ENCODE measurements around the gene RPS6KA2.

GRCh38 chr6:166461821-166462460, 165.1 kb downstream of the RPS6KA2 start:
- TF ChIP-seq, protein P1, sequence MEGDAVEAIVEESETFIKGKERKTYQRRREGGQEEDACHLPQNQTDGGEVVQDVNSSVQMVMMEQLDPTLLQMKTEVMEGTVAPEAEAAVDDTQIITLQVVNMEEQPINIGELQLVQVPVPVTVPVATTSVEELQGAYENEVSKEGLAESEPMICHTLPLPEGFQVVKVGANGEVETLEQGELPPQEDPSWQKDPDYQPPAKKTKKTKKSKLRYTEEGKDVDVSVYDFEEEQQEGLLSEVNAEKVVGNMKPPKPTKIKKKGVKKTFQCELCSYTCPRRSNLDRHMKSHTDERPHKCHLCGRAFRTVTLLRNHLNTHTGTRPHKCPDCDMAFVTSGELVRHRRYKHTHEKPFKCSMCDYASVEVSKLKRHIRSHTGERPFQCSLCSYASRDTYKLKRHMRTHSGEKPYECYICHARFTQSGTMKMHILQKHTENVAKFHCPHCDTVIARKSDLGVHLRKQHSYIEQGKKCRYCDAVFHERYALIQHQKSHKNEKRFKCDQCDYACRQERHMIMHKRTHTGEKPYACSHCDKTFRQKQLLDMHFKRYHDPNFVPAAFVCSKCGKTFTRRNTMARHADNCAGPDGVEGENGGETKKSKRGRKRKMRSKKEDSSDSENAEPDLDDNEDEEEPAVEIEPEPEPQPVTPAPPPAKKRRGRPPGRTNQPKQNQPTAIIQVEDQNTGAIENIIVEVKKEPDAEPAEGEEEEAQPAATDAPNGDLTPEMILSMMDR (IDR thresholded peaks at IDR 0.05; ENCODE audit: insufficient read depth, low read length): no peak
- no peak for TF ChIP-seq POLR2AphosphoS5 (IDR thresholded peaks at IDR 0.05; ENCODE audit: low read depth)
- TF ChIP-seq, protein P2, sequence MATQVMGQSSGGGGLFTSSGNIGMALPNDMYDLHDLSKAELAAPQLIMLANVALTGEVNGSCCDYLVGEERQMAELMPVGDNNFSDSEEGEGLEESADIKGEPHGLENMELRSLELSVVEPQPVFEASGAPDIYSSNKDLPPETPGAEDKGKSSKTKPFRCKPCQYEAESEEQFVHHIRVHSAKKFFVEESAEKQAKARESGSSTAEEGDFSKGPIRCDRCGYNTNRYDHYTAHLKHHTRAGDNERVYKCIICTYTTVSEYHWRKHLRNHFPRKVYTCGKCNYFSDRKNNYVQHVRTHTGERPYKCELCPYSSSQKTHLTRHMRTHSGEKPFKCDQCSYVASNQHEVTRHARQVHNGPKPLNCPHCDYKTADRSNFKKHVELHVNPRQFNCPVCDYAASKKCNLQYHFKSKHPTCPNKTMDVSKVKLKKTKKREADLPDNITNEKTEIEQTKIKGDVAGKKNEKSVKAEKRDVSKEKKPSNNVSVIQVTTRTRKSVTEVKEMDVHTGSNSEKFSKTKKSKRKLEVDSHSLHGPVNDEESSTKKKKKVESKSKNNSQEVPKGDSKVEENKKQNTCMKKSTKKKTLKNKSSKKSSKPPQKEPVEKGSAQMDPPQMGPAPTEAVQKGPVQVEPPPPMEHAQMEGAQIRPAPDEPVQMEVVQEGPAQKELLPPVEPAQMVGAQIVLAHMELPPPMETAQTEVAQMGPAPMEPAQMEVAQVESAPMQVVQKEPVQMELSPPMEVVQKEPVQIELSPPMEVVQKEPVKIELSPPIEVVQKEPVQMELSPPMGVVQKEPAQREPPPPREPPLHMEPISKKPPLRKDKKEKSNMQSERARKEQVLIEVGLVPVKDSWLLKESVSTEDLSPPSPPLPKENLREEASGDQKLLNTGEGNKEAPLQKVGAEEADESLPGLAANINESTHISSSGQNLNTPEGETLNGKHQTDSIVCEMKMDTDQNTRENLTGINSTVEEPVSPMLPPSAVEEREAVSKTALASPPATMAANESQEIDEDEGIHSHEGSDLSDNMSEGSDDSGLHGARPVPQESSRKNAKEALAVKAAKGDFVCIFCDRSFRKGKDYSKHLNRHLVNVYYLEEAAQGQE (IDR thresholded peaks at IDR 0.05; ENCODE audit: insufficient replicate concordance, low read depth): no peak

Measured in HL-60 (cell line).